Calu3 (cell line): ENCODE data around the gene TP53I11. TPM values are rescaled to one million over a fixed set of nuclear protein-coding genes. Genes with fewer than 3 reads are reported as not detected.

Experiments used
- BruUV-seq: library from RNA; stranded (reverse); fragments of 400-500 nt; replicated peaks from 2 replicates; lab custom pipeline; 2021; lab: Mats Ljungman, UMichigan
- CTCF ChIA-PET: fragments of 300-600 bp; sonication (Branson Sonifier 250); formaldehyde crosslinking; loops from one replicate; lab custom pipeline; 2022; ENCODE audit warnings: antibody characterized with exemption; lab: Charles Lee
- DNase-seq: peaks from one replicate; pipeline ENCODE4 v3.0.0; 2022
- H3K27ac Mint-ChIP-seq: one replicate; pipeline ENCODE4 v1.8.0; 2022; ENCODE audit warnings: mixed read lengths; ENCODE audit not compliant: unreplicated experiment
- H3K27me3 Mint-ChIP-seq: one replicate; pipeline ENCODE4 v1.8.0; 2022; ENCODE audit warnings: mixed read lengths; ENCODE audit not compliant: unreplicated experiment
- H3K36me3 Mint-ChIP-seq: one replicate; pipeline ENCODE4 v1.8.0; 2022; ENCODE audit warnings: mild to moderate bottlenecking, moderate library complexity, mixed read lengths; ENCODE audit not compliant: insufficient read depth, unreplicated experiment
- H3K4me1 Mint-ChIP-seq: one replicate; pipeline ENCODE4 v1.8.0; 2022; ENCODE audit warnings: mild to moderate bottlenecking, low read depth, mixed read lengths; ENCODE audit not compliant: unreplicated experiment
- H3K4me3 Mint-ChIP-seq: one replicate; pipeline ENCODE4 v1.8.0; 2022; ENCODE audit warnings: mild to moderate bottlenecking, low read depth, moderate library complexity, mixed read lengths; ENCODE audit not compliant: unreplicated experiment
- H3K9me3 Mint-ChIP-seq: one replicate; pipeline ENCODE4 v1.8.0; 2022; ENCODE audit warnings: low read depth, mixed read lengths; ENCODE audit not compliant: unreplicated experiment
- CTCF ChIP-seq: fragments of 200-600 bp; IDR thresholded peaks from one replicate; pipeline ENCODE4 v1.8.0; 2022; ENCODE audit warnings: antibody characterized with exemption; ENCODE audit not compliant: unreplicated experiment
- intact Hi-C: fragments of 100-400 bp; cut with micrococcal nuclease; formaldehyde crosslinking; loops from one replicate; pipeline ENCODE4 v1.10.0; 2022; ENCODE audit not compliant: unreplicated experiment
- total RNA-seq: library from RNA; stranded (reverse); gene quantifications from 2 replicates; pipeline ENCODE4 v1.2.3, GENCODE V29; 2022

Gene TP53I11
- total RNA-seq, 1 experiment from 2014 or later: 27.8 TPM

DNA sequence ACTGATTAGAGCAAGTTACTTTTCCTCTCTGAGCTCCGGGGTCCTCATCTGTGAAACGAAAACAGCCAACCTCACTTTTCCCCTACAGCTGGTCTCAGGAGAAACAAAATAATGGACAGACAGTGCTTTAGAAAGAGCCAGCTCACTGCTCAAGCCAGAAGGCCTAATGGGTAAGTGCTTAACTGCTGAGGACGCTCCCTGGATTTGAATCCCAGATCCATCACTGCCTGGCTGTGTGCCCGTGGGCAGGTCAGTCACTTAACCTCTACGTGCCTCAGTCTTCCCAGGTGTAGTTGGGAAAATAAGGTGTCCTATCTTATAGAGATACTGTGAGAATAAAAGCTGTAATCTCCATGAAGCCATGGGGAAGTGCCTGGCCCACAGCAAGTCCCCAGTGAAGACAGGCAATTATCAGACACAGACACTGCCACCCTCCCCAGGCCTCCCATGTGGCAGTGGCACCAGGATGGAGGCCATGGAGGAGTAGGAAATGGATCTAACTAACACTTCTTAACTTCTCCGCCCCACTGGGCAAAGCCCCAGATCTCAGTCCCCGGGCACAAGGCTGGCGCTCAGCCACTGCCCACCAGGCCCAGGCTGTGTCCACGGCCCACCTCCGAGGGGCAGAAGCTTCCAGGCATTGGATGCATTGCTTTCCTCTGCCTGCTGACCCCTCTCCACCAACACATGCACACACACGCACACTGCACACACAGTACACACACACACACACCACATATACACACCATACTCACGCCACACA, 9.2 kb downstream of the TP53I11 start:
- CTCF ChIA-PET: interaction anchor here (0.7 kb wide), 1 partner anchor 332 kb away, joined by 3 read pairs; no protein-coding TSS in a partner anchor
- BruUV-seq: no TSS peak
- Mint-ChIP-seq H3K4me1 (no peaks in the 10 kb centered on the region), H3K27me3 (peaks cover 9% of the 10 kb centered on the region), H3K4me3 (no peak overlapping the region), H3K27ac (no peak overlapping the region), H3K9me3 (no peaks in the 10 kb centered on the region), H3K36me3 (peaks cover 4% of the 10 kb centered on the region)
- DNase-seq: no peak
- no peak for TF ChIP-seq CTCF
- intact Hi-C loops: no loop called here

GRCh38 chr11:44940835-44941234, 9.8 kb downstream of the TP53I11 start:
- Mint-ChIP-seq H3K4me1 (no peaks in the 10 kb centered on the region), H3K27ac (no peak overlapping the region), H3K4me3 (no peak overlapping the region), H3K36me3 (peaks cover 4% of the 10 kb centered on the region), H3K9me3 (no peaks in the 10 kb centered on the region), H3K27me3 (peaks cover 9% of the 10 kb centered on the region)
- CTCF ChIA-PET: interaction anchor here (0.7 kb wide), 1 partner anchor 331 kb away, joined by 3 read pairs; no protein-coding TSS in a partner anchor
- BruUV-seq: no TSS peak
- no peak for TF ChIP-seq CTCF
- DNase-seq: no peak
- intact Hi-C loops: no loop called here

DNA sequence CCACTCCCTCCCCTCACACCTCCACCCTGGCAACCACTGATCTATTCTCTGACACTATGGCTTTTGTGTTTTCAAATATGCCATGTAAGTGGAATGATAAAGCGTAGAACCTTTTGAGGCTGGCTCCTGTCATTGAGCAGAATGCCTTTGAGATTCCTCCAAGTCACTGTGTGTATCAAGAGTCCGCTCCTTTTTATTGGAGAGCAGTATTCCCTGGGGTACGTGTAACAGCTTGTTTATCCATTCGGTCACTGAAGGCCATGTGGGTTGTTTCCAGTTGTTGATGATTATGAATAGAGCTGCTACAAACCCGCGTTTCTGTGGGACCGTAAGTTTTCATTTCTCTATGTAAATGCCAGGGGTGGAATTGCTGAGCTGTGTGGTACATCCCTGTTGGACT, 10.3 kb downstream of the TP53I11 start:
- peaks cover 4% of the 10 kb centered on the region for H3K36me3 Mint-ChIP-seq
- TF ChIP-seq CTCF: no peak
- H3K27me3 Mint-ChIP-seq: peaks cover 9% of the 10 kb centered on the region
- no peaks in the 10 kb centered on the region for H3K9me3 Mint-ChIP-seq
- no peak overlapping the region for H3K27ac Mint-ChIP-seq
- CTCF ChIA-PET: interaction anchor here (0.7 kb wide), 1 partner anchor 331 kb away, joined by 3 read pairs; no protein-coding TSS in a partner anchor
- no peak for DNase-seq
- BruUV-seq: no TSS peak
- H3K4me3 Mint-ChIP-seq: no peak overlapping the region
- no peaks in the 10 kb centered on the region for H3K4me1 Mint-ChIP-seq
- intact Hi-C loops: no loop called here

GRCh38 chr11:44939673-44940395, 10.8 kb downstream of the TP53I11 start:
- CTCF ChIA-PET: no interaction called here
- DNase-seq: no peak
- BruUV-seq: no TSS peak
- no peak for TF ChIP-seq CTCF
- intact Hi-C loops: loop anchor here (10.0 kb wide), 1 partner anchor 395 kb away; no protein-coding TSS in a partner anchor
- H3K4me1 Mint-ChIP-seq: no peaks in the 10 kb centered on the region
- no peak overlapping the region for H3K27ac Mint-ChIP-seq
- peaks cover 4% of the 10 kb centered on the region for H3K36me3 Mint-ChIP-seq
- peaks cover 9% of the 10 kb centered on the region for H3K27me3 Mint-ChIP-seq
- no peak overlapping the region for H3K4me3 Mint-ChIP-seq
- no peaks in the 10 kb centered on the region for H3K9me3 Mint-ChIP-seq
